HepG2 (cell line): Measurements from ENCODE around the gene FPR3. TPM values are rescaled to one million over a fixed set of nuclear protein-coding genes. Genes with fewer than 3 reads are reported as not detected.

Experiments
- ATAC-seq: fragments of 200-7000 bp; cut with Tn5 transposase; 3 replicates; pipeline ENCODE4 v1.9.1; 2020; ENCODE audit warnings: mild to moderate bottlenecking, moderate library complexity
- BruUV-seq: library from RNA; stranded (reverse); fragments of 400-500 nt; replicated peaks from 2 replicates; lab custom pipeline; 2021; lab: Mats Ljungman, UMichigan
- CTCF ChIA-PET: fragments of 300-600 bp; formaldehyde crosslinking; extraction: SDS; loops from one replicate; lab custom pipeline; 2021; ENCODE audit warnings: low total read pairs, inconsistent platforms, low intra/inter-chr PET ratio; lab: Yijun Ruan, JAX
- POLR2A ChIA-PET: fragments of 350-600 bp; sonication (Branson Sonifier 250); formaldehyde crosslinking; loops from one replicate; lab custom pipeline; 2020; ENCODE audit warnings: antibody characterized with exemption, inconsistent platforms; lab: Yijun Ruan, JAX
- DNase-seq: peaks from one replicate; pipeline ENCODE4 v3.0.0-alpha.2; 2015; ENCODE audit warnings: low spot score
- FAIRE-seq: peaks from 3 replicates; lab custom pipeline; 2011; peaks lifted over from hg19 to GRCh38; lab: Jason Lieb, UNC
- H2AFZ ChIP-seq: one replicate; pipeline ENCODE4 v1.6.1; 2011; ENCODE audit warnings: low read length, inconsistent platforms
- H3K27ac ChIP-seq: fragments of 300-600 bp; 3 replicates; pipeline ENCODE4 v1.8.0; 2011; ENCODE audit warnings: mixed run types, mild to moderate bottlenecking, mixed read lengths, low read length, inconsistent platforms; ENCODE audit not compliant: insufficient read depth; ENCODE audit errors: extremely low read length
- H3K27me3 ChIP-seq, 2 experiments: fragments of 200-600 bp in 1 of 2; 2 replicates in 1 of 2; 3 replicates in 1 of 2; pipeline versions ENCODE4 v1.6.0 to v1.8.0; 2011; ENCODE audit warnings: low read length in 2 of 2, mild to moderate bottlenecking in 2 of 2, moderate library complexity in 2 of 2, inconsistent platforms in 1 of 2; ENCODE audit not compliant: insufficient read depth in 2 of 2, control insufficient read depth in 1 of 2
- H3K36me3 ChIP-seq, 2 experiments: fragments of 200-600 bp in 1 of 2; replicated peaks in 1 of 2; 2 replicates in 1 of 2; 3 replicates in 1 of 2; pipeline versions ENCODE4 v1.5.1 to v1.8.0; 2011; ENCODE audit warnings: low read length in 2 of 2, inconsistent platforms in 1 of 2; ENCODE audit not compliant: insufficient read depth in 2 of 2, control insufficient read depth in 1 of 2
- H3K4me1 ChIP-seq: 2 replicates; pipeline ENCODE4 v1.5.1; 2012; ENCODE audit warnings: low read length, inconsistent platforms; ENCODE audit not compliant: insufficient read depth
- H3K4me2 ChIP-seq: 2 replicates; pipeline ENCODE4 v1.6.0; 2011; ENCODE audit warnings: low read depth, low read length, inconsistent platforms
- H3K4me3 ChIP-seq, 3 experiments: fragments of 200-600 bp in 1 of 3; sonication (generic), shearing (Covaris generic) in 1 of 3; replicated peaks in 1 of 3; 2 replicates each; pipeline ENCODE4 v1.5.1; 2011 to 2016; ENCODE audit warnings: low read length in 3 of 3, inconsistent platforms in 2 of 3, low read depth in 2 of 3, mild to moderate bottlenecking in 2 of 3, control low read depth in 1 of 3, mixed read lengths in 1 of 3; ENCODE audit not compliant: insufficient read depth in 1 of 3
- H3K79me2 ChIP-seq: one replicate; pipeline ENCODE4 v1.6.1; 2011; ENCODE audit warnings: low read length, inconsistent platforms; ENCODE audit not compliant: insufficient read depth
- H3K9ac ChIP-seq: 2 replicates; pipeline ENCODE4 v1.6.0; 2011; ENCODE audit warnings: mild to moderate bottlenecking, low read depth, low read length, inconsistent platforms; ENCODE audit not compliant: insufficient read depth
- H3K9me3 ChIP-seq: 2 replicates; pipeline ENCODE4 v1.5.1; 2012; ENCODE audit warnings: mild to moderate bottlenecking, low read length
- H4K20me1 ChIP-seq: 2 replicates; pipeline ENCODE4 v1.6.0; 2011; ENCODE audit warnings: inconsistent platforms, mild to moderate bottlenecking, low read length, moderate library complexity; ENCODE audit not compliant: insufficient read depth
- MLX ChIP-seq: IDR thresholded peaks from 2 replicates; pipeline ENCODE4 v1.6.1; 2016
- RFXANK ChIP-seq: IDR thresholded peaks from 2 replicates; pipeline ENCODE4 v1.6.1; 2016
- SMYD3 ChIP-seq: sonication (generic); formaldehyde crosslinking; IDR thresholded peaks from 2 replicates; pipeline ENCODE4 v1.8.1; 2023; ENCODE audit warnings: mild to moderate bottlenecking, missing genetic modification reagents
- USF2 ChIP-seq, 2 experiments: sonication (generic) in 1 of 2; formaldehyde crosslinking in 1 of 2; IDR thresholded peaks; 2 replicates each; pipeline versions ENCODE4 v1.5.1 to v1.6.1; 2011 to 2020; ENCODE audit warnings: borderline replicate concordance in 1 of 2, low read depth in 1 of 2, low read length in 1 of 2, mild to moderate bottlenecking in 1 of 2, missing genetic modification reagents in 1 of 2, moderate library complexity in 1 of 2
- ZNF512 ChIP-seq: sonication (generic); formaldehyde crosslinking; IDR thresholded peaks from 2 replicates; pipeline ENCODE4 v1.4.0; 2020; ENCODE audit warnings: mild to moderate bottlenecking, missing genetic modification reagents
- ZNF546 ChIP-seq: sonication (generic); formaldehyde crosslinking; conservative IDR thresholded peaks from 2 replicates; pipeline ENCODE4 v1.8.1; 2023; ENCODE audit warnings: mild to moderate bottlenecking, missing genetic modification reagents
- ZNF670 ChIP-seq: sonication (generic); formaldehyde crosslinking; IDR thresholded peaks from 2 replicates; pipeline ENCODE4 v1.8.0; 2022; ENCODE audit warnings: mild to moderate bottlenecking, missing genetic modification reagents, borderline replicate concordance
- WGBS: methylation state at CpG from one replicate; pipeline ENCODE4 v1.1.6; 2017; ENCODE audit warnings: low lambda C conversion rate; 5-methylcytosine and 5-hydroxymethylcytosine counted together
- in situ Hi-C: cut with HindIII; loops from 2 replicates; pipeline ENCODE4 v1.10.0; 2017; ENCODE audit warnings: low pct_unique_long_range_greater_than_20kb; ENCODE audit not compliant: extremely low pct_ligation_motif_present
- intact Hi-C: fragments of 100-400 bp; cut with micrococcal nuclease; formaldehyde crosslinking; loops from one replicate; pipeline ENCODE4 v1.10.0; 2022; ENCODE audit not compliant: unreplicated experiment
- polyA plus RNA-seq, 8 experiments: library from polyadenylated mRNA; depleted of rRNA in 3 of 8; stranded (reverse) in 7 of 8; unstranded in 1 of 8; fragments of >200 nt; fragmentation: Illumina TruSeq in 4 of 8; extraction: Trizol in 4 of 8; gene quantifications; 2 replicates each; pipeline versions ENCODE4 v1.2.1 to v1.2.3, GENCODE V29; 2011 to 2016; ENCODE audit warnings: low read depth in 4 of 8, missing spikeins in 1 of 8, mixed read lengths in 1 of 8; ENCODE audit not compliant: insufficient read depth in 1 of 8
- total RNA-seq, 5 experiments: library from RNA; depleted of rRNA; stranded (reverse); fragments of >200 nt; fragmentation: Illumina TruSeq; extraction: Trizol; gene quantifications; 2 replicates each; pipeline ENCODE4 v1.2.3, GENCODE V29; 2016; ENCODE audit warnings: low read depth in 1 of 5

The FPR3 gene
- total and polyA plus RNA-seq, 2 of the 13 experiments (the other 11 are each of a cell fraction or from before 2014, with no cell fraction given), result not detected

GRCh38 chr19:51754770-51755169 is 40.2 kb upstream of the FPR3 start:
- no peak for FAIRE-seq
- intact Hi-C loops, result no loop called here
- H3K79me2 ChIP-seq, result no peaks in the 10 kb centered on the region
- POLR2A ChIA-PET, result no interaction called here
- 4% methylated on average over 4 of the region's 4 CpGs for WGBS
- no peaks in the 10 kb centered on the region for H4K20me1 ChIP-seq
- H2AFZ ChIP-seq, result no peak overlapping the region
- H3K4me1 ChIP-seq, result no peaks in the 10 kb centered on the region
- no TSS peak for BruUV-seq
- no peak overlapping the region for H3K9ac ChIP-seq
- DNase-seq, result no peak
- H3K4me3 ChIP-seq, result no peak overlapping the region
- ATAC-seq, result no peak
- H3K9me3 ChIP-seq, result no peaks in the 10 kb centered on the region; the same call in 1 of the 2 replicates
- H3K4me2 ChIP-seq, result no peak overlapping the region
- TF ChIP-seq ZNF512 (CRISPR knock-in tag) (no peak), ZNF670 (CRISPR knock-in tag) (no peak), SMYD3 (CRISPR knock-in tag) (no peak), USF2 (IDR thresholded peaks at IDR 0.05; ENCODE audit: low read depth, low read length) (no peak), USF2 (CRISPR knock-in tag; IDR thresholded peaks at IDR 0.05; ENCODE audit: borderline replicate concordance) (no peak), RFXANK (no peak), ZNF546 (CRISPR knock-in tag) (no peak), MLX (CRISPR knock-in tag) (no peak)
- TF ChIP-seq, all 625 proteins: peak for 0
- Histone ChIP-seq H3K36me3 (no peaks in the 10 kb centered on the region), H3K27ac (no peak overlapping the region), H3K27me3 (no peaks in the 10 kb centered on the region)
- in situ Hi-C loops, result no loop called here
- CTCF ChIA-PET, result no interaction called here
